ENCODE data around the gene FADS1.
A peak's percentile ranks its signal among the peaks of the same experiment; 100 is the strongest.

DNA sequence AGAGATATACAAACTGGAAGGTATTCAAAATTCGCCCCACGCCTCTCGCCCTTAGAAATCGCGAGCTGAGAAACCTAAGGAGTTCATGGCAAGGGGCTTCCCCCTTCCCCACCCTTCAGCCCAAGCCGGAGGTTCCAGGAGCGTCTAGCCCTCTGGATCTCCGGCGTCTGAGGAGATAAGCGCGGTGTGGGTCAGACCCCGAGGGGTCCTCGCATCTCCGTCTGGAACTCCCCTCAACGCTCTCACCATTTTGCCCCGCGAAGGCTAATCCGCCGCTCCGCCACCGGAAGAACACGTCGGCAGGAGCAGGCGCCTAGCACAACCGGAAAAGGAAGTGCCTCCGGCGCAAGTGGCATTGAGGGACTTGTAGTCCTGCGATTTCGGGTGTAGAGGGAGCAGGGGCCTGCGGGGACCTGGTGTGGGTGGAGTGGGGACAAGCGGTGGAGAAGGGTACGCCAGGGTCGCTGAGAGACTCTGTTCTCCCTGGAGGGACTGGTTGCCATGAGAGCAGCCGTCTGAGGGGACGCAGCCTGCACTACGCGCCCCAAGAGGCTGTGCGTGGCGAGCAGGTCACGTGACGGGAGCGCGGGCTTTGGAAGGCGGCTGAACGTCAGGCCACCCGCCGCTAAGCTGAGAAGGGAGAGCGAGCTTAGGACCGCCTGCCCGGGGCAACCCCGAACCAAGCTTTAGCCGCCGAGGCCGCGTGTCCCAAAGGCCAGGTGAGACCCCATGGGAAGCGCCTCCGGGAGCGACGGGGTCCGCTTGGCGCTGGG, 24.3 kb downstream of the FADS1 start, which contains the start of the genes FEN1 and TMEM258:
- TF ChIP-seq POLR2AphosphoS5 (IDR thresholded peaks at IDR 0.05; ENCODE audit: low read depth, low read length) (peak; percentile 96), POLR2A (IDR thresholded peaks at IDR 0.05; ENCODE audit: low read depth, low read length) (peak; percentile 94)

Data from GM12892 (cell line).